ENCODE measurements around the gene MAGI1.
"Not testable (repeated sequence)": the region's sequence is repeated elsewhere in the genome, so short reads cannot be mapped to it uniquely, and the experiment has no call there.

Gene MAGI1

GRCh38 chr3:65577843-65578430 lies 460.8 kb downstream of the MAGI1 start:
- DNase-seq: no peak

- DNase-seq: no peak
Observed at GRCh38 chr3:65576966-65577365, 461.8 kb downstream of the MAGI1 start.

- no peak for DNase-seq
Observed at GRCh38 chr3:65576228-65576627, 462.5 kb downstream of the MAGI1 start.

GRCh38 chr3:65575376-65575840 lies 463.3 kb downstream of the MAGI1 start:
- no peak for DNase-seq

- no peak for DNase-seq
Observed at GRCh38 chr3:65573548-65574116, 465.1 kb downstream of the MAGI1 start.

- no peak for DNase-seq
Observed at GRCh38 chr3:65572175-65572777, 466.4 kb downstream of the MAGI1 start.

GRCh38 chr3:65569845-65570405 lies 468.8 kb downstream of the MAGI1 start:
- DNase-seq: no peak

GRCh38 chr3:65569129-65569528 lies 469.6 kb downstream of the MAGI1 start:
- DNase-seq: no peak

GRCh38 chr3:65568497-65568896 lies 470.2 kb downstream of the MAGI1 start:
- no peak for DNase-seq

GRCh38 chr3:65565744-65566143 lies 473.0 kb downstream of the MAGI1 start:
- DNase-seq: not testable (repeated sequence)

- DNase-seq: no peak
Observed at GRCh38 chr3:65564483-65564882, 474.2 kb downstream of the MAGI1 start.

- DNase-seq: no peak
Observed at GRCh38 chr3:65563861-65564260, 474.9 kb downstream of the MAGI1 start.

- DNase-seq: no peak
Observed at GRCh38 chr3:65562447-65562846, 476.3 kb downstream of the MAGI1 start.

- DNase-seq: no peak
Observed at GRCh38 chr3:65561617-65562016, 477.1 kb downstream of the MAGI1 start.

GRCh38 chr3:65560901-65561300 lies 477.8 kb downstream of the MAGI1 start:
- no peak for DNase-seq

- DNase-seq: no peak
Observed at GRCh38 chr3:65560133-65560532, 478.6 kb downstream of the MAGI1 start.

- no peak for DNase-seq
Observed at GRCh38 chr3:65559643-65560042, 479.1 kb downstream of the MAGI1 start.

GRCh38 chr3:65558826-65559225 lies 479.9 kb downstream of the MAGI1 start:
- DNase-seq: no peak

- no peak for DNase-seq
Observed at GRCh38 chr3:65557899-65558564, 480.7 kb downstream of the MAGI1 start.

- no peak for DNase-seq
Observed at GRCh38 chr3:65556934-65557577, 481.7 kb downstream of the MAGI1 start.

- no peak for DNase-seq
Observed at GRCh38 chr3:65552434-65552833, 486.3 kb downstream of the MAGI1 start.

GRCh38 chr3:65551945-65552344 lies 486.8 kb downstream of the MAGI1 start:
- DNase-seq: no peak

- DNase-seq: no peak
Observed at GRCh38 chr3:65550137-65550536, 488.6 kb downstream of the MAGI1 start.
